Neural cell (in vitro differentiated cells): ENCODE measurements around the gene MYO5A. TPM values are rescaled to one million over a fixed set of nuclear protein-coding genes. Genes with fewer than 3 reads are reported as not detected.

Experiments
- H2AFZ ChIP-seq: fragments of 200-600, 300-800 bp; sonication (generic), shearing (Covaris generic); 2 replicates; pipeline ENCODE4 v1.6.0; 2014; ENCODE audit warnings: low read depth, mild to moderate bottlenecking, antibody characterized with exemption, low read length, moderate library complexity
- H3F3A ChIP-seq: fragments of 200-600 bp; shearing (Covaris generic); 2 replicates; pipeline ENCODE4 v1.6.1; 2016; ENCODE audit warnings: mild to moderate bottlenecking, moderate library complexity, mixed read lengths, antibody characterized with exemption, low read length; ENCODE audit not compliant: insufficient read depth, poor library complexity, severe bottlenecking
- H3K27ac ChIP-seq: fragments of 200-600, 300-800 bp; sonication (generic), shearing (Covaris generic); 2 replicates; pipeline ENCODE4 v1.5.1; 2014; ENCODE audit warnings: mild to moderate bottlenecking, low read length, moderate library complexity
- H3K27me3 ChIP-seq: fragments of 300-800, 200-600 bp; sonication (generic), shearing (Covaris generic); 2 replicates; pipeline ENCODE4 v1.6.0; 2014; ENCODE audit warnings: mild to moderate bottlenecking, low read depth, low read length, moderate library complexity; ENCODE audit not compliant: insufficient read depth
- H3K36me3 ChIP-seq: fragments of 300-800, 200-600 bp; sonication (generic), shearing (Covaris generic); 2 replicates; pipeline ENCODE4 v1.5.1; 2014; ENCODE audit warnings: mild to moderate bottlenecking, antibody characterized with exemption, low read length, moderate library complexity; ENCODE audit not compliant: insufficient read depth
- H3K4me2 ChIP-seq: fragments of 300-800, 200-600 bp; sonication (generic), shearing (Covaris generic); 2 replicates; pipeline ENCODE4 v1.6.0; 2014; ENCODE audit warnings: mild to moderate bottlenecking, low read length
- H3K4me3 ChIP-seq: fragments of 300-800, 200-600 bp; sonication (generic), shearing (Covaris generic); 2 replicates; pipeline ENCODE4 v1.5.1; 2014; ENCODE audit warnings: mild to moderate bottlenecking, low read length, moderate library complexity
- H3K79me2 ChIP-seq: fragments of 200-600 bp; shearing (Covaris generic); replicated peaks from 2 replicates; pipeline ENCODE4 v1.6.0; 2014; ENCODE audit warnings: mild to moderate bottlenecking, low read length, moderate library complexity; ENCODE audit not compliant: insufficient read depth
- H3K9ac ChIP-seq: fragments of 300-800, 200-600 bp; sonication (generic), shearing (Covaris generic); 2 replicates; pipeline ENCODE4 v1.6.1; 2016; ENCODE audit warnings: mild to moderate bottlenecking, low read length, mixed read lengths
- H3K9me2 ChIP-seq: fragments of 200-600 bp; shearing (Covaris generic); 2 replicates; pipeline ENCODE4 v1.6.1; 2016; ENCODE audit warnings: mild to moderate bottlenecking, low read length, mixed read lengths; ENCODE audit not compliant: insufficient read depth
- H3K9me3 ChIP-seq: fragments of 200-600, 300-800 bp; sonication (generic), shearing (Covaris generic); 2 replicates; pipeline ENCODE4 v1.6.1; 2016; ENCODE audit warnings: mild to moderate bottlenecking, mixed run types, low read length, moderate library complexity, mixed read lengths
- H4K20me1 ChIP-seq: fragments of 200-600 bp; shearing (Covaris generic); 2 replicates; pipeline ENCODE4 v1.6.1; 2016; ENCODE audit warnings: mild to moderate bottlenecking, mixed run types; ENCODE audit not compliant: insufficient read depth
- EP300 ChIP-seq: fragments of 450-650 bp; conservative IDR thresholded peaks from 2 replicates; pipeline ENCODE4 v1.6.1; 2014; ENCODE audit warnings: antibody characterized with exemption, mild to moderate bottlenecking, moderate library complexity; ENCODE audit not compliant: poor library complexity, severe bottlenecking
- RAD21 ChIP-seq: fragments of 450-650 bp; conservative IDR thresholded peaks from 2 replicates; pipeline ENCODE4 v1.6.1; 2014; ENCODE audit warnings: antibody characterized with exemption, mild to moderate bottlenecking, moderate library complexity
- REST ChIP-seq: IDR thresholded peaks from 2 replicates; pipeline ENCODE4 v1.6.1; 2012; ENCODE audit warnings: borderline replicate concordance
- TAF1 ChIP-seq: IDR thresholded peaks from 2 replicates; pipeline ENCODE4 v1.6.1; 2012; ENCODE audit warnings: low read depth
- polyA plus RNA-seq: library from polyadenylated mRNA; depleted of rRNA; stranded (reverse); fragments of >200 nt; gene quantifications from 2 replicates; pipeline ENCODE4 v1.2.3, GENCODE V29; 2014

MYO5A gene
- polyA plus RNA-seq, 1 donor from 2014 or later, result 43.8 TPM

- no peaks in the 10 kb centered on the region for H3K9me2 ChIP-seq
- H3K79me2 ChIP-seq, result peaks cover 87% of the 10 kb centered on the region
- H3K27ac ChIP-seq, result no peak overlapping the region
- no peak overlapping the region for H3K4me2 ChIP-seq
- no peaks in the 10 kb centered on the region for H3K36me3 ChIP-seq
- peaks cover 6% of the 10 kb centered on the region for H4K20me1 ChIP-seq
- H3F3A ChIP-seq, result no peaks in the 10 kb centered on the region
- H3K27me3 ChIP-seq, result no peaks in the 10 kb centered on the region
- H2AFZ ChIP-seq, result no peak overlapping the region
- no peak overlapping the region for H3K4me3 ChIP-seq
- TF ChIP-seq RAD21 (no peak), REST (no peak)
- H3K9me3 ChIP-seq, result no peaks in the 10 kb centered on the region
- no peak overlapping the region for H3K9ac ChIP-seq
These were observed 7.0 kb downstream of the MYO5A start for GRCh38 chr15:52521682-52522081.

- Histone ChIP-seq H3K4me3 (no peak overlapping the region), H3K79me2 (peaks cover 81% of the 10 kb centered on the region), H3K9me3 (no peaks in the 10 kb centered on the region), H3K27ac (no peak overlapping the region), H3F3A (no peaks in the 10 kb centered on the region), H3K4me2 (no peak overlapping the region), H3K9ac (no peak overlapping the region), H3K27me3 (no peaks in the 10 kb centered on the region), H3K36me3 (no peaks in the 10 kb centered on the region), H3K9me2 (no peaks in the 10 kb centered on the region), H2AFZ (no peak overlapping the region), H4K20me1 (peaks cover 6% of the 10 kb centered on the region)
- no peak for TF ChIP-seq EP300
- TF ChIP-seq REST, result no peak
These were observed 8.3 kb downstream of the MYO5A start for GRCh38 chr15:52520421-52520820.

- H3K4me3 ChIP-seq, result no peak overlapping the region
- H2AFZ ChIP-seq, result no peak overlapping the region
- no peak overlapping the region for H3K9ac ChIP-seq
- peaks cover 6% of the 10 kb centered on the region for H4K20me1 ChIP-seq
- H3K36me3 ChIP-seq, result no peaks in the 10 kb centered on the region
- H3K79me2 ChIP-seq, result peaks cover 65% of the 10 kb centered on the region
- no peaks in the 10 kb centered on the region for H3F3A ChIP-seq
- no peaks in the 10 kb centered on the region for H3K9me3 ChIP-seq
- H3K9me2 ChIP-seq, result no peaks in the 10 kb centered on the region
- no peaks in the 10 kb centered on the region for H3K27me3 ChIP-seq
- H3K4me2 ChIP-seq, result no peak overlapping the region
- no peak for TF ChIP-seq REST
- no peak for TF ChIP-seq TAF1
- no peak overlapping the region for H3K27ac ChIP-seq
These were observed 10.0 kb downstream of the MYO5A start for GRCh38 chr15:52518487-52519371.
